Urothelium cell line (cell line): ENCODE results near the gene OPN1SW.

ENCODE experiments used
- DNase-seq: peaks from one replicate; pipeline ENCODE4 v3.0.0; 2011; ENCODE audit warnings: low spot score, mixed read lengths
- FAIRE-seq: peaks from 2 replicates; lab custom pipeline; 2011; peaks lifted over from hg19 to GRCh38; lab: Jason Lieb, UNC

Gene OPN1SW

GRCh38 chr7:128735436-128735835 lies 40.2 kb downstream of the OPN1SW start:
- no peak for FAIRE-seq
- no peak for DNase-seq

GRCh38 chr7:128734890-128735289 lies 40.7 kb downstream of the OPN1SW start:
- DNase-seq: no peak
- no peak for FAIRE-seq

- DNase-seq (no peak), FAIRE-seq (no peak)
Observed at GRCh38 chr7:128733278-128733645, 42.3 kb downstream of the OPN1SW start.

GRCh38 chr7:128732521-128733277 lies 42.9 kb downstream of the OPN1SW start:
- FAIRE-seq: no peak
- no peak for DNase-seq

- FAIRE-seq (no peak), DNase-seq (no peak)
Observed at GRCh38 chr7:128731184-128731583, 44.4 kb downstream of the OPN1SW start.

- DNase-seq (no peak), FAIRE-seq (no peak)
Observed at GRCh38 chr7:128729494-128729893, 46.1 kb downstream of the OPN1SW start.

- DNase-seq (no peak), FAIRE-seq (no peak)
Observed at GRCh38 chr7:128728598-128728997, 47.0 kb downstream of the OPN1SW start.

- FAIRE-seq (no peak), DNase-seq (no peak)
Observed at GRCh38 chr7:128727239-128727638, 48.4 kb downstream of the OPN1SW start.

GRCh38 chr7:128726737-128727072 lies 48.9 kb downstream of the OPN1SW start:
- FAIRE-seq: no peak
- DNase-seq: no peak

GRCh38 chr7:128726059-128726736 lies 49.4 kb downstream of the OPN1SW start:
- FAIRE-seq (no peak), DNase-seq (no peak)

GRCh38 chr7:128725531-128725930 lies 50.1 kb downstream of the OPN1SW start:
- no peak for DNase-seq
- FAIRE-seq: no peak

- DNase-seq (no peak), FAIRE-seq (no peak)
Observed at GRCh38 chr7:128724743-128725142, 50.9 kb downstream of the OPN1SW start.
